Neuronal stem cell (in vitro differentiated cells): ENCODE data around the gene SLC16A10.

Experiments used
- DNase-seq: peaks from one replicate; pipeline ENCODE4 v3.0.0-alpha.2; 2013; ENCODE audit warnings: low spot score
- H2AFZ ChIP-seq: one replicate; pipeline ENCODE4 v1.6.1; 2013; ENCODE audit warnings: mild to moderate bottlenecking, low read length, inconsistent platforms
- H2AK5ac ChIP-seq: 2 replicates; pipeline ENCODE4 v1.6.1; 2013; ENCODE audit warnings: low read depth, mild to moderate bottlenecking, inconsistent platforms, low read length, moderate library complexity, mixed read lengths
- H2BK120ac ChIP-seq: 2 replicates; pipeline ENCODE4 v1.6.1; 2013; ENCODE audit warnings: low read depth, mild to moderate bottlenecking, inconsistent platforms, low read length, moderate library complexity, mixed read lengths
- H2BK12ac ChIP-seq: one replicate; pipeline ENCODE4 v1.6.1; 2013; ENCODE audit warnings: low read length, inconsistent platforms
- H2BK15ac ChIP-seq: 2 replicates; pipeline ENCODE4 v1.6.1; 2013; ENCODE audit warnings: mild to moderate bottlenecking, low read length, inconsistent platforms, mixed read lengths
- H2BK5ac ChIP-seq: one replicate; pipeline ENCODE4 v1.6.1; 2013; ENCODE audit warnings: inconsistent platforms, mild to moderate bottlenecking, low read length, moderate library complexity
- H3K14ac ChIP-seq: one replicate; pipeline ENCODE4 v1.6.1; 2013; ENCODE audit warnings: low read length, inconsistent platforms
- H3K18ac ChIP-seq: 2 replicates; pipeline ENCODE4 v1.6.1; 2013; ENCODE audit warnings: low read length, inconsistent platforms
- H3K23ac ChIP-seq: 2 replicates; pipeline ENCODE4 v1.6.1; 2013; ENCODE audit warnings: low read depth, mild to moderate bottlenecking, mixed read lengths, low read length, inconsistent platforms; ENCODE audit not compliant: poor library complexity
- H3K27ac ChIP-seq: replicated peaks from 3 replicates; pipeline ENCODE4 v1.5.1; 2013; ENCODE audit warnings: low read length, inconsistent platforms
- H3K27me3 ChIP-seq, 3 experiments: 2 replicates each; pipeline ENCODE4 v1.6.1; 2013; ENCODE audit warnings: low read length in 3 of 3, mild to moderate bottlenecking in 2 of 3, inconsistent platforms in 1 of 3, low read depth in 1 of 3, mixed read lengths in 1 of 3, moderate library complexity in 1 of 3; ENCODE audit not compliant: control insufficient read depth in 3 of 3, insufficient read depth in 3 of 3
- H3K36me3 ChIP-seq, 2 donors: replicated peaks in 1 of 2; 2 replicates each; pipeline ENCODE4 v1.6.1; 2013; ENCODE audit warnings: low read length in 2 of 2; ENCODE audit not compliant: control insufficient read depth in 2 of 2, insufficient read depth in 2 of 2
- H3K4ac ChIP-seq: 2 replicates; pipeline ENCODE4 v1.6.1; 2013; ENCODE audit warnings: inconsistent platforms, mild to moderate bottlenecking, low read length, moderate library complexity
- H3K4me1 ChIP-seq, 2 donors: 1 replicate in 1 of 2; 2 replicates in 1 of 2; pipeline ENCODE4 v1.6.1; 2013; ENCODE audit warnings: low read length in 2 of 2, low read depth in 1 of 2; ENCODE audit not compliant: control insufficient read depth in 2 of 2, insufficient read depth in 1 of 2
- H3K4me2 ChIP-seq: one replicate; pipeline ENCODE4 v1.6.1; 2013; ENCODE audit warnings: mild to moderate bottlenecking, low read length, inconsistent platforms; ENCODE audit not compliant: insufficient read depth, poor library complexity, severe bottlenecking
- H3K4me3 ChIP-seq, 2 donors: 2 replicates each; pipeline ENCODE4 v1.5.1; 2013; ENCODE audit warnings: low read length in 2 of 2, mild to moderate bottlenecking in 2 of 2, inconsistent platforms in 1 of 2, moderate library complexity in 1 of 2
- H3K79me1 ChIP-seq: one replicate; pipeline ENCODE4 v1.6.1; 2013; ENCODE audit warnings: low read depth, mild to moderate bottlenecking, inconsistent platforms, low read length, moderate library complexity
- H3K9ac ChIP-seq: one replicate; pipeline ENCODE4 v1.6.1; 2013; ENCODE audit warnings: mild to moderate bottlenecking, low read depth, low read length, inconsistent platforms; ENCODE audit not compliant: poor library complexity
- H3K9me3 ChIP-seq, 2 donors: replicated peaks in 1 of 2; 2 replicates each; pipeline versions ENCODE3 to v1.6.1; 2013; ENCODE audit warnings: low read length in 2 of 2, mild to moderate bottlenecking in 2 of 2, inconsistent platforms in 1 of 2, low read depth in 1 of 2, mixed read lengths in 1 of 2, moderate library complexity in 1 of 2; ENCODE audit not compliant: control insufficient read depth in 2 of 2, insufficient read depth in 1 of 2
- H4K8ac ChIP-seq: one replicate; pipeline ENCODE4 v1.6.1; 2013; ENCODE audit warnings: low read depth, mild to moderate bottlenecking, inconsistent platforms, low read length, moderate library complexity
- H4K91ac ChIP-seq: one replicate; pipeline ENCODE4 v1.6.1; 2013; ENCODE audit warnings: low read length, low read depth, mild to moderate bottlenecking, inconsistent platforms; ENCODE audit not compliant: poor library complexity
- WGBS, 2 donors: extraction: QIAGEN DNeasy Blood & Tissue Kit; methylation state at CpG; one replicate each; pipeline ENCODE4 v1.1.7; 2013; ENCODE audit warnings: missing lambda C conversion rate in 2 of 2, mixed read lengths in 1 of 2; ENCODE audit not compliant: insufficient read length in 2 of 2, insufficient replicate concordance in 1 of 2; ENCODE audit errors: extremely low coverage in 2 of 2; 5-methylcytosine and 5-hydroxymethylcytosine counted together

Gene SLC16A10

DNA sequence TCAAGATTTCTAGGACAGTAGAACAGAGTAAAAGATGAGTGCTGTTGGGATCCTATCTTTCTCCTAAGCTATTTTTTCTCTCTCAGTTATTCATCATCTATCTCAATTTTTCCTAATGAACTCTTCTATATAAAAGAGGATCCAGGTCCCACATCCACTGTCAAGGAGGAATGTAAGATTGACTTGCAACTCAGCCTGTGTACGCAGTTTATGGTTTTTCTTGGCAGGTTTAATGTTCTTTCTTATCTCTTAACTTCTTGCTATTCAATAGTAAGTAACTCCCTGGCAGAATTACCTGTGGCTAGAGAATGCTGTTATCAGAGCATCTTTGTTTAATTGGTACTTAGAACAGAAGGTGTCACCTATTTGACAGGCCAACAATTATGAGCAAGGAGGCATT, 60.8 kb downstream of the SLC16A10 start:
- Histone ChIP-seq H2AK5ac (no peak overlapping the region), H3K9ac (no peak overlapping the region), H3K4me1 (no peaks in the 10 kb centered on the region), H3K36me3 (no peaks in the 10 kb centered on the region), H3K23ac (no peak overlapping the region), H3K18ac (no peak overlapping the region), H3K4me3 (no peak overlapping the region), H4K91ac (no peak overlapping the region), H2BK15ac (no peak overlapping the region), H2AFZ (no peak overlapping the region), H3K14ac (no peak overlapping the region), H4K8ac (no peak overlapping the region), H2BK5ac (no peak overlapping the region), H3K4me2 (no peak overlapping the region), H3K27me3 (peaks cover 0 to 4% (median 0%) of the 10 kb centered on the region in 3 experiments), H3K79me1 (no peaks in the 10 kb centered on the region), H3K27ac (no peak overlapping the region), H2BK120ac (no peak overlapping the region), H2BK12ac (no peak overlapping the region), H3K9me3 (peaks cover 2 to 4% of the 10 kb centered on the region in 2 donors), H3K4ac (no peak overlapping the region)
- WGBS, 2 donors = no CpG with 5 or more reads among the region's 1 CpG
- DNase-seq = no peak

DNA sequence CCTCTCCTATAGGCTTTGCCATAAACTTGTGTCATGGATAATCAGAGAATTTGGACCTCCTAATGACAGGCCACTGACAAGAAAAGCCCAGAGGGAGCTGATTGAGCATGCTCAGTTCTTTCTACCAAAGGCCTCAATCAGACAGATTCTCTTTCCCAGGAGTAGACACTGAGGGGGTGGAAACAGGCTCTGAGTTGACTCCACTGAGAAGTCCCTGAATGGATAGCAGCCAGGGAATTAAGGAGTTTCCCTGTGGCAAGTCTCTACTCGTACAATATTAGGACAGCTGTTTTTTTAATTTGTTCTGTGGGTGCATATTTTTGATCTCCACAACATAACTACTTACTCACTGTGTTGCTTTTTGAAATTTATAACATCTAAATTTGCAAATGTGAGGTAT, 63.3 kb downstream of the SLC16A10 start:
- Histone ChIP-seq H2BK5ac (no peak overlapping the region), H3K4me3 (no peak overlapping the region)
- WGBS, 2 donors = no CpG with 5 or more reads among the region's 1 CpG

DNA sequence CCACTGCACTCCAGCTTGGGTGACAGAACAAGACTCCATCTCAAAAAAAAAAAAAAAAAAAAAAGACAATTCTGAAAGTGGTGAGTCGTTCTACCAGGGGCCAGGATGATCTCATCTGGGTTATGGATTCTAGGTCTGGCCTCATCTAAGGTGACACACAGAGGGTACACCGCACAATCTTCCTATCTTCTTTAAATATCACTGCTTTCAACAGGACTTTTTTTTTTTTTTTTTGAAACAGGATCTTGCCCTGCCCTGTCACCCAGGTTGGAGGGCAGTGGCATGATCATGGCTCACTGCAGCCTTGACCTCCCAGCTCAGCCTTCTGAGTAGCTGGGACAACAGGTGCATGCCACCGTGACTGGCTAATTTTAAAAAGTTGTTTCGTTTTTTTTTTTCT, 67.7 kb downstream of the SLC16A10 start:
- Histone ChIP-seq H2BK120ac (no peak overlapping the region), H2AK5ac (no peak overlapping the region), H3K14ac (no peak overlapping the region), H3K4me1 (no peaks in the 10 kb centered on the region), H3K36me3 (no peaks in the 10 kb centered on the region), H2BK12ac (no peak overlapping the region), H3K27me3 (peaks cover 0 to 2% (median 0%) of the 10 kb centered on the region in 3 experiments), H2BK15ac (no peak overlapping the region), H3K4me3 (no peak overlapping the region), H3K23ac (no peak overlapping the region), H3K79me1 (no peaks in the 10 kb centered on the region), H3K27ac (no peak overlapping the region), H3K18ac (no peak overlapping the region), H2BK5ac (no peak overlapping the region), H3K4me2 (no peak overlapping the region), H4K91ac (no peak overlapping the region), H3K4ac (no peak overlapping the region), H3K9ac (no peak overlapping the region), H4K8ac (no peak overlapping the region), H3K9me3 (no peaks in the 10 kb centered on the region), H2AFZ (no peak overlapping the region)
- no CpG with 5 or more reads among the region's 4 CpGs for WGBS, 2 donors
- DNase-seq = no peak

More for the DNA sequence above, 63.3 kb downstream of the SLC16A10 start:
- Histone ChIP-seq H2BK12ac (no peak overlapping the region), H2BK120ac (no peak overlapping the region), H4K8ac (no peak overlapping the region), H3K23ac (no peak overlapping the region), H3K4me1 (no peaks in the 10 kb centered on the region), H3K79me1 (no peaks in the 10 kb centered on the region), H3K18ac (no peak overlapping the region), H2AFZ (no peak overlapping the region), H2BK15ac (no peak overlapping the region), H3K4ac (no peak overlapping the region), H3K27me3 (peaks cover 0 to 6% (median 0%) of the 10 kb centered on the region in 3 experiments), H3K14ac (no peak overlapping the region), H3K27ac (no peak overlapping the region), H3K9ac (no peak overlapping the region), H3K9me3 (peaks cover 0 to under 1% of the 10 kb centered on the region in 2 donors), H2AK5ac (no peak overlapping the region), H3K36me3 (no peaks in the 10 kb centered on the region), H4K91ac (no peak overlapping the region), H3K4me2 (no peak overlapping the region)
- DNase-seq = no peak

DNA sequence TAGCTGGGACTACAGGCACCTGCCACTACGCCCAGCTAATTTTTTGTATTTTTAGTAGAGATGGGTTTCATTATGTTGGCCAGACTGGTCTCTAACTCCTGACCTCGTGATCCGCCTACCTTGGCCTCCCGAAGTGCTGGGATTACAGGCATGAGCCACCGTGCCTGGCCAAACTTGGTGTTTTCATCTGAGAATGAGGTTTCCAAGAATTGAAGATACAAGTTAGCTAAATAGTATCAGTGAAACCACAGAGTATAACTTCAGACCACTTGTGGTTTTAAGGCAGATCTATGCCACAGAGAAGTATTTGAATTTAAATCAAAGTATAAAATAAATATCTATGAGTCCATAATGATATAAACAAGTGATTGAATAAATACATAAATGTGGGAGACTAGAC, 70.1 kb downstream of the SLC16A10 start:
- H3K27me3 ChIP-seq = peaks cover 0 to 2% (median 0%) of the 10 kb centered on the region in 3 experiments
- H3K14ac ChIP-seq = no peak overlapping the region
- no peak overlapping the region for H3K9ac ChIP-seq
- WGBS, 2 donors = no CpG with 5 or more reads among the region's 5 CpGs
- H2BK15ac ChIP-seq = no peak overlapping the region
- no peak overlapping the region for H3K4ac ChIP-seq
- no peak overlapping the region for H2AK5ac ChIP-seq
- H2BK120ac ChIP-seq = no peak overlapping the region
- no peak overlapping the region for H3K18ac ChIP-seq
- H4K8ac ChIP-seq = no peak overlapping the region
- no peaks in the 10 kb centered on the region for H3K4me1 ChIP-seq
- peaks cover 0 to 3% of the 10 kb centered on the region in 2 donors for H3K9me3 ChIP-seq
- H3K27ac ChIP-seq = no peak overlapping the region
- no peak overlapping the region for H3K4me3 ChIP-seq
- no peak overlapping the region for H2BK5ac ChIP-seq
- no peaks in the 10 kb centered on the region for H3K79me1 ChIP-seq
- H3K4me2 ChIP-seq = no peak overlapping the region
- H3K23ac ChIP-seq = no peak overlapping the region
- DNase-seq = no peak
- H4K91ac ChIP-seq = no peak overlapping the region
- no peaks in the 10 kb centered on the region for H3K36me3 ChIP-seq
- H2BK12ac ChIP-seq = no peak overlapping the region
- no peak overlapping the region for H2AFZ ChIP-seq
